ENCODE results near the gene SNAI3.

DNA sequence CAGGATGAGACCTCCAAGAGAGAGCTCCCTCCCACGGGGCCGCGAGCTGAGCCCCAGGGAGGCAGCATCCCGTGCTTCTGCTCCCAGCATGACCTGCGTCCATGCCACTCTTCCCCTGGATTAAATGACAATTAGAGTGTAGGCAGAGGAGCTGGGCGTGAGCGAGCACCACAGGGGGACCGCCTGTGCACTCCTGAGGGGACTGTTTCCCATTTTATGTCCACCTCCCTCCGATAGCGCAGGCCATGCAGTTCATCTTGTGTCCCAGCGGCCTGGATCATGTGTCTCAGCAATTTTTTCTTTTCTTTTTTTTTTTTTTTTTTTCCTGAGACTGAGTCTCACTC lies 53.7 kb downstream of the SNAI3 start:
- TF ChIP-seq, protein P1, sequence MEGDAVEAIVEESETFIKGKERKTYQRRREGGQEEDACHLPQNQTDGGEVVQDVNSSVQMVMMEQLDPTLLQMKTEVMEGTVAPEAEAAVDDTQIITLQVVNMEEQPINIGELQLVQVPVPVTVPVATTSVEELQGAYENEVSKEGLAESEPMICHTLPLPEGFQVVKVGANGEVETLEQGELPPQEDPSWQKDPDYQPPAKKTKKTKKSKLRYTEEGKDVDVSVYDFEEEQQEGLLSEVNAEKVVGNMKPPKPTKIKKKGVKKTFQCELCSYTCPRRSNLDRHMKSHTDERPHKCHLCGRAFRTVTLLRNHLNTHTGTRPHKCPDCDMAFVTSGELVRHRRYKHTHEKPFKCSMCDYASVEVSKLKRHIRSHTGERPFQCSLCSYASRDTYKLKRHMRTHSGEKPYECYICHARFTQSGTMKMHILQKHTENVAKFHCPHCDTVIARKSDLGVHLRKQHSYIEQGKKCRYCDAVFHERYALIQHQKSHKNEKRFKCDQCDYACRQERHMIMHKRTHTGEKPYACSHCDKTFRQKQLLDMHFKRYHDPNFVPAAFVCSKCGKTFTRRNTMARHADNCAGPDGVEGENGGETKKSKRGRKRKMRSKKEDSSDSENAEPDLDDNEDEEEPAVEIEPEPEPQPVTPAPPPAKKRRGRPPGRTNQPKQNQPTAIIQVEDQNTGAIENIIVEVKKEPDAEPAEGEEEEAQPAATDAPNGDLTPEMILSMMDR (IDR thresholded peaks at IDR 0.05) = no peak
- TF ChIP-seq POLR2A (IDR thresholded peaks at IDR 0.05) = no peak
